DOHH2 (cell line): ENCODE results near the gene LAPTM5.
A peak's percentile ranks its signal among the peaks of the same experiment; 100 is the strongest.

Experiments used
- H3F3A ChIP-seq: fragments of 200-600 bp; sonication (generic), shearing (Covaris generic); 2 replicates; pipeline ENCODE4 v1.6.0; 2016; ENCODE audit warnings: antibody characterized with exemption, mild to moderate bottlenecking; ENCODE audit not compliant: control insufficient read depth, insufficient read depth
- H3K27ac ChIP-seq: fragments of 200-600 bp; sonication (generic); 2 replicates; pipeline ENCODE4 v1.5.1; 2014; ENCODE audit warnings: low read depth, mild to moderate bottlenecking, low read length, moderate library complexity
- H3K27me3 ChIP-seq: fragments of 200-600 bp; sonication (generic); 2 replicates; pipeline ENCODE4 v1.6.1; 2014; ENCODE audit warnings: mild to moderate bottlenecking, low read length, mixed read lengths; ENCODE audit not compliant: control insufficient read depth
- H3K36me3 ChIP-seq: fragments of 200-600 bp; sonication (generic); 2 replicates; pipeline ENCODE4 v1.6.1; 2014; ENCODE audit warnings: mild to moderate bottlenecking, low read length, moderate library complexity, mixed read lengths; ENCODE audit not compliant: control insufficient read depth
- H3K4me1 ChIP-seq: fragments of 200-600 bp; sonication (generic); 2 replicates; pipeline ENCODE4 v1.6.1; 2014; ENCODE audit warnings: mild to moderate bottlenecking, low read length, mixed read lengths; ENCODE audit not compliant: control insufficient read depth
- H3K4me2 ChIP-seq: fragments of 200-600 bp; sonication (generic); 2 replicates; pipeline ENCODE4 v1.6.0; 2014; ENCODE audit warnings: mild to moderate bottlenecking, low read length, moderate library complexity
- H3K4me3 ChIP-seq: fragments of 200-600 bp; sonication (generic); 2 replicates; pipeline ENCODE4 v1.5.1; 2014; ENCODE audit warnings: mild to moderate bottlenecking, low read length, mixed read lengths
- H3K79me2 ChIP-seq: fragments of 200-600 bp; sonication (generic); 2 replicates; pipeline ENCODE4 v1.6.1; 2014; ENCODE audit warnings: mild to moderate bottlenecking, low read length, mixed read lengths; ENCODE audit not compliant: control insufficient read depth
- H3K9me2 ChIP-seq: fragments of 200-600 bp; sonication (generic); replicated peaks from 2 replicates; pipeline ENCODE4 v1.6.1; 2014; ENCODE audit warnings: mild to moderate bottlenecking, low read length, mixed read lengths; ENCODE audit not compliant: control insufficient read depth
- H3K9me3 ChIP-seq: fragments of 200-600 bp; sonication (generic); 2 replicates; pipeline ENCODE4 v1.6.1; 2014; ENCODE audit warnings: antibody characterized with exemption, low read length, mixed read lengths; ENCODE audit not compliant: control insufficient read depth, insufficient read depth
- H4K20me1 ChIP-seq: fragments of 200-600 bp; sonication (generic); 2 replicates; pipeline ENCODE4 v1.6.0; 2014; ENCODE audit warnings: low read depth, mild to moderate bottlenecking, antibody characterized with exemption, low read length, moderate library complexity; ENCODE audit not compliant: control insufficient read depth, insufficient read depth
- EZH2phosphoT487 ChIP-seq: fragments of 200-600 bp; sonication (generic); IDR thresholded peaks from 2 replicates; pipeline ENCODE4 v1.6.1; 2017; ENCODE audit warnings: borderline replicate concordance, mild to moderate bottlenecking, antibody characterized with exemption, low read length, moderate library complexity, mixed read lengths
- TF ChIP-seq, protein P1 (sequence below): fragments of 200-600 bp; sonication (generic); IDR thresholded peaks from one replicate; pipeline ENCODE4 v1.5.1; 2014; ENCODE audit warnings: antibody characterized with exemption, mild to moderate bottlenecking, low read depth, low read length; ENCODE audit not compliant: poor library complexity, severe bottlenecking

Gene LAPTM5

DNA sequence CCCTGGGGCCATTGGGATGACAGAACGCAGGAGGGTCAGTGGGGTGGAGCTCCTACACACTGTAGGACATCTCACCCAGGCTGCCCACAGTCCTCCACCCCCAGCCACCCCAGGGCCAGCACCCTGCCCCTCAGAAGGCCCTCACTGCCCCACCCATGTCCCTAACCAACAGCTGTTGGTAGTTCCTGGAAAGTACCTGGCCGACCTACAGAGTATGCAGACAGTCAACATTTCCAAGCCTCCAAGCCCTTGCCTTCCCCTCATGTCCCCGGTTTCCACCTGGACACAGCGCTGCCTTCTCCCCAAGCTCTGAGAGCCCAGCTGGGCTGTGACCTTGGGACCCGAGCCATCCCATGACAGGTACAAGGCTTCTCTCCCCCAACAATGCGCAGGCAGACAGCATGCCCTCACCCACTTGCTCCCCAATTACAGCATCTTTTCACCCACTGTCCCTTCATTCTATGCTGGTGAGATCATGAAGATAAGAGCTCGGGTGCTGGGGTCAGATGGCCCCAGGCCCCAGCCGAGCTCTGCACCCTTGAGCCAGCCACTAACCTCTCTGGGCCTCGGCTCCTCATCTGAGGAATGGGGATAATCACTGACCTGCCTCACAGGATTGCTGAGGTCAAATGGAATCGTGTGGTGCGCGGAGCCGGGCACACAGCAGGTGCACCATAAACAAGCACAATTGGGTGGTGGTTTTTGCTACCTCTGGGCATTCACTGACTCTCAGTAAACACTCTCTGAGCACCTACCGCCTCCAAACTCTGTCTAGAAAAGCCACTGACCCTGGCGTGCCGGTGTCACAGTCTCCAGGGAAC, 11.2 kb downstream of the LAPTM5 start:
- peak overlapping the region; percentile 95 for H3K4me3 ChIP-seq
- H3K4me2 ChIP-seq = peak overlapping the region; percentile 94
- no peaks in the 10 kb centered on the region for H3K9me2 ChIP-seq
- H3K79me2 ChIP-seq = peaks cover 98% of the 10 kb centered on the region
- peaks cover 87% of the 10 kb centered on the region for H3K36me3 ChIP-seq
- TF ChIP-seq, protein P1, sequence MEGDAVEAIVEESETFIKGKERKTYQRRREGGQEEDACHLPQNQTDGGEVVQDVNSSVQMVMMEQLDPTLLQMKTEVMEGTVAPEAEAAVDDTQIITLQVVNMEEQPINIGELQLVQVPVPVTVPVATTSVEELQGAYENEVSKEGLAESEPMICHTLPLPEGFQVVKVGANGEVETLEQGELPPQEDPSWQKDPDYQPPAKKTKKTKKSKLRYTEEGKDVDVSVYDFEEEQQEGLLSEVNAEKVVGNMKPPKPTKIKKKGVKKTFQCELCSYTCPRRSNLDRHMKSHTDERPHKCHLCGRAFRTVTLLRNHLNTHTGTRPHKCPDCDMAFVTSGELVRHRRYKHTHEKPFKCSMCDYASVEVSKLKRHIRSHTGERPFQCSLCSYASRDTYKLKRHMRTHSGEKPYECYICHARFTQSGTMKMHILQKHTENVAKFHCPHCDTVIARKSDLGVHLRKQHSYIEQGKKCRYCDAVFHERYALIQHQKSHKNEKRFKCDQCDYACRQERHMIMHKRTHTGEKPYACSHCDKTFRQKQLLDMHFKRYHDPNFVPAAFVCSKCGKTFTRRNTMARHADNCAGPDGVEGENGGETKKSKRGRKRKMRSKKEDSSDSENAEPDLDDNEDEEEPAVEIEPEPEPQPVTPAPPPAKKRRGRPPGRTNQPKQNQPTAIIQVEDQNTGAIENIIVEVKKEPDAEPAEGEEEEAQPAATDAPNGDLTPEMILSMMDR = no peak
- no peak for TF ChIP-seq EZH2phosphoT487
- peaks cover 52% of the 10 kb centered on the region for H3F3A ChIP-seq
- no peaks in the 10 kb centered on the region for H3K9me3 ChIP-seq
- H4K20me1 ChIP-seq = peaks cover 49% of the 10 kb centered on the region
- H3K27me3 ChIP-seq = no peaks in the 10 kb centered on the region
- H3K4me1 ChIP-seq = peaks cover 100% of the 10 kb centered on the region
- H3K27ac ChIP-seq = peak overlapping the region; percentile 99

DNA sequence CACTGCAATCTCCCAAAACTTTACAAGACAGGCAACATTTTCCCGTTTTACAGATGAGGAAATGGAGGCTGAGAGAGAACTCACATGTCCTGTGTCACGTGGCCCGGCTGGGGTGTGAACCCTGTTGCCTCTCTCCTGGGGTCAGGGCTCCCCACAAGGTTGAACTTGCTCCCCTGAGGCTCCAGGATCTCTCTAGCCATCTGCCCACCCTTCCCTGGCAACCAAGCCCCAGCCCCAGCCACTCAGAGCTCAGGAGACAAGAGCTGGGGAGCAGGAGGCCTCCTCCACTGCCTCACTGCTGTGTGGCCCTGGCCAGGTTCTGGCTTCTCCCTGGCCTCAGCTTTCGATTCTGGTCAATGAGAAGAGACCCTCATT, 11.8 kb downstream of the LAPTM5 start:
- Histone ChIP-seq H3K79me2 (peaks cover 98% of the 10 kb centered on the region), H3K36me3 (peaks cover 88% of the 10 kb centered on the region), H3K4me3 (peak overlapping the region; percentile 95), H3K4me2 (peak overlapping the region; percentile 94), H3K4me1 (peaks cover 100% of the 10 kb centered on the region), H3K27me3 (no peaks in the 10 kb centered on the region), H3F3A (peaks cover 48% of the 10 kb centered on the region), H4K20me1 (peaks cover 54% of the 10 kb centered on the region), H3K9me2 (no peaks in the 10 kb centered on the region), H3K27ac (peak overlapping the region; percentile 99), H3K9me3 (no peaks in the 10 kb centered on the region)
- TF ChIP-seq EZH2phosphoT487 = no peak
- TF ChIP-seq, protein P1 = no peak

DNA sequence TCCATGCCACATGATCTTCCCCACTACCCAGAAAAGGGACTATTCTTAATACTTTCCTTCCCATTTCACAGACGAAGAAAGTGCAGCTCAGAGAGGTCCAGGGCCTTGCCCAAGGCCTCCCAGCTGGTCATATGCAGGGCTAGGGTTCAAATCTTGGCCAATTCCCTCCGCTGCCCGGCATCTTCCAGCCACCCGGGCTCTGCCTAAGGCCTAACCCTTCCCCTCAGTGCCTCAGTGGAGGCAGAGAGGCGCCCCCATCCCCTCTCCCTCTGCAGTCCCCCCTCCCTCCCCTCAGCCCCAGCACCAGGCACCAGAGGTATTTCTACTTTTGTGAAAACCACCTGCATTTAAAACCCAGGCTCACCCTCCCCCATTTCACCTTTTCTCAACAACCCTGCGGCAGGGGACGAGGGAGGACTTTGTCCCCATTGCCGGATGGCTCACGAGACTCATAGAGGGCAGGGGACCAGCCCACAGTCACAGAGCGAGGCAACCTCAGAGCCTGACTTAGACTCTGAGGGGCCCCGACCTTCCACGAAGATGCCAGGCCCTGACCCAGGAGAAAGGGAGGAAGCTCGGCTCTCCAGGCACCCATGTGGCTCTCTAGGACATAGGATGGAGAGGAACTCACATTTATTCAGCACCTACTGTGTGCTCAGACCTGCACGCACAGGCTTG, 12.3 kb downstream of the LAPTM5 start:
- peak overlapping the region; percentile 99 for H3K27ac ChIP-seq
- H3F3A ChIP-seq = peaks cover 44% of the 10 kb centered on the region
- peaks cover 58% of the 10 kb centered on the region for H4K20me1 ChIP-seq
- peaks cover 89% of the 10 kb centered on the region for H3K36me3 ChIP-seq
- H3K79me2 ChIP-seq = peaks cover 98% of the 10 kb centered on the region
- peaks cover 98% of the 10 kb centered on the region for H3K4me1 ChIP-seq
- no peaks in the 10 kb centered on the region for H3K9me3 ChIP-seq
- H3K27me3 ChIP-seq = no peaks in the 10 kb centered on the region
- peak overlapping the region; percentile 94 for H3K4me2 ChIP-seq
- no peak for TF ChIP-seq EZH2phosphoT487
- TF ChIP-seq, protein P1 = no peak
- peak overlapping the region; percentile 95 for H3K4me3 ChIP-seq
- no peaks in the 10 kb centered on the region for H3K9me2 ChIP-seq
